Karpas-422 (cell line): ENCODE data around the gene KAZN. TPM values are rescaled to one million over a fixed set of nuclear protein-coding genes. Genes with fewer than 3 reads are reported as not detected.

Source experiments
- DNase-seq: peaks from one replicate; pipeline ENCODE4 v3.0.0-alpha.2; 2015
- H2AFZ ChIP-seq: fragments of 200-600 bp; sonication (generic); 2 replicates; pipeline ENCODE4 v1.6.1; 2014; ENCODE audit warnings: antibody characterized with exemption, low read length, mixed read lengths
- H3K27ac ChIP-seq: fragments of 200-600 bp; sonication (generic); 2 replicates; pipeline ENCODE4 v1.5.1; 2014; ENCODE audit warnings: mild to moderate bottlenecking, low read length, moderate library complexity
- H3K27me3 ChIP-seq: fragments of 200-600 bp; sonication (generic); 2 replicates; pipeline ENCODE4 v1.6.1; 2014; ENCODE audit warnings: low read length, mixed read lengths
- H3K36me3 ChIP-seq: fragments of 200-600 bp; sonication (generic); 2 replicates; pipeline ENCODE4 v1.6.1; 2014; ENCODE audit warnings: low read length, mixed read lengths; ENCODE audit not compliant: insufficient read depth
- H3K4me1 ChIP-seq: fragments of 200-600 bp; sonication (generic); 2 replicates; pipeline ENCODE4 v1.6.1; 2014; ENCODE audit warnings: mild to moderate bottlenecking, low read length, mixed read lengths
- H3K4me2 ChIP-seq: fragments of 200-600 bp; sonication (generic); 2 replicates; pipeline ENCODE4 v1.6.1; 2014; ENCODE audit warnings: low read length, low read depth, mild to moderate bottlenecking; ENCODE audit not compliant: poor library complexity, severe bottlenecking
- H3K4me3 ChIP-seq: fragments of 200-600 bp; sonication (generic); 2 replicates; pipeline ENCODE4 v1.5.1; 2014; ENCODE audit warnings: mild to moderate bottlenecking, antibody characterized with exemption, low read length, mixed read lengths
- H3K79me2 ChIP-seq: fragments of 200-600 bp; sonication (generic); 2 replicates; pipeline ENCODE4 v1.6.1; 2014; ENCODE audit warnings: mild to moderate bottlenecking, low read length, mixed read lengths
- H3K9ac ChIP-seq: fragments of 200-600 bp; sonication (generic); 2 replicates; pipeline ENCODE4 v1.6.0; 2014; ENCODE audit warnings: low read length
- H3K9me2 ChIP-seq: fragments of 200-600 bp; sonication (generic), shearing (Covaris generic); replicated peaks from 2 replicates; pipeline ENCODE4 v1.6.0; 2014; ENCODE audit warnings: mild to moderate bottlenecking, low read length, moderate library complexity; ENCODE audit not compliant: insufficient read depth
- H3K9me3 ChIP-seq: fragments of 300-700, 200-600 bp; sonication (generic); 2 replicates; pipeline ENCODE4 v1.6.1; 2014; ENCODE audit warnings: low read length, mixed read lengths
- H4K20me1 ChIP-seq: fragments of 200-600 bp; sonication (generic); 2 replicates; pipeline ENCODE4 v1.6.1; 2014; ENCODE audit warnings: mild to moderate bottlenecking, antibody characterized with exemption, low read length, low read depth; ENCODE audit not compliant: insufficient read depth
- total RNA-seq: library from RNA; depleted of rRNA; stranded (reverse); fragments of >200 nt; shearing (Covaris generic); gene quantifications from 2 replicates; pipeline ENCODE4 v1.2.3, GENCODE V29; 2014; ENCODE audit warnings: low replicate concordance

The KAZN gene
- total RNA-seq, 1 experiment from 2014 or later = not detected

DNA sequence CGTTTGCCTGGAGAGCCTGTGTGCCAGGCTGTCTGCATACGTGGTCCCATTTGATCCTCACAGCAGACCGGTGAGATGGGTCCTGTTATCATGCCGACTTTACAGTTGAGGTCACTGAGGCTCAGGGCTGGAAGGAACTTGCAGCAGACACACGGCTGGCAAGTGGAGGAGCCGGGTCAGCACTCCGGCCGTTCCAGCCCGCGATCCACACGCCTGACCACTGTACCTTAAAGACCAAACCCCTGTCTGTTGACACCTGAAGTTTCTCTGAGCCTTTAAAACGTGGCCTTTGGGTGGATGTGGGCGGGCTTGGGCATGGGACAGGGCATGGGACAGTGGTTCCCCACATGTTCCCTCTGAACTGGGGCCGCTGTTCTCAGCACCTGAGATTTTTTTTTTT is 383.5 kb downstream of the KAZN start:
- H3K9ac ChIP-seq = no peak overlapping the region
- H3K79me2 ChIP-seq = no peaks in the 10 kb centered on the region
- no peaks in the 10 kb centered on the region for H3K4me1 ChIP-seq
- no peaks in the 10 kb centered on the region for H3K27me3 ChIP-seq
- no peak overlapping the region for H3K4me3 ChIP-seq
- DNase-seq = no peak
- no peak overlapping the region for H3K27ac ChIP-seq
- no peaks in the 10 kb centered on the region for H4K20me1 ChIP-seq
- H3K9me2 ChIP-seq = no peaks in the 10 kb centered on the region
- no peaks in the 10 kb centered on the region for H3K36me3 ChIP-seq
- H3K4me2 ChIP-seq = no peak overlapping the region
- no peak overlapping the region for H2AFZ ChIP-seq
- no peaks in the 10 kb centered on the region for H3K9me3 ChIP-seq

DNA sequence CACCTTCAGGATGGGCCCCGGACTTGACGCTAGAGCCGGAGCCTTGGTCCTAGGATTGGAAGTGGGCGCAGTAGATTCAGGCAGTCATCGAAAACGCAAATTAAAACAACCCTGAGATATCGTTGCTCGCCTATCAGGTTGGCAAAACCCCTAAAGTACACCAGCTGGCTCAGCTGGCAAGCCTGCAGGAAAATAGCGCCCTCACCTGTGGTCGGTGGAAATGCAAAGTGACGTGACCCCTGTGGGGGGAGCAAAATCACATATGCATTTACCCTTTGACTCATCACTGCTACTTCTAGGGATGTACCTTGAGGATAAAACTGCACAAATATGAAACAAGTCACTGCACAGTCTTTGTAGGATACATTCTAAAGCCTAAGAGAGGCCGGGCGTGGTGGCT is 384.8 kb downstream of the KAZN start:
- no peak overlapping the region for H2AFZ ChIP-seq
- DNase-seq = peak; percentile 52

GRCh38 chr1:14986168-14986567 is 387.7 kb downstream of the KAZN start:
- H3K9ac ChIP-seq = no peak overlapping the region
- no peaks in the 10 kb centered on the region for H3K9me3 ChIP-seq
- no peaks in the 10 kb centered on the region for H3K36me3 ChIP-seq
- no peak overlapping the region for H2AFZ ChIP-seq
- no peaks in the 10 kb centered on the region for H3K79me2 ChIP-seq
- no peak overlapping the region for H3K4me2 ChIP-seq
- H3K4me3 ChIP-seq = no peak overlapping the region
- H3K4me1 ChIP-seq = no peaks in the 10 kb centered on the region
- H3K27ac ChIP-seq = no peak overlapping the region
- no peaks in the 10 kb centered on the region for H3K27me3 ChIP-seq
- no peak for DNase-seq
- no peaks in the 10 kb centered on the region for H3K9me2 ChIP-seq
- H4K20me1 ChIP-seq = no peaks in the 10 kb centered on the region

More for the DNA sequence above, 384.8 kb downstream of the KAZN start:
- H3K27me3 ChIP-seq = no peaks in the 10 kb centered on the region
- H3K4me2 ChIP-seq = no peak overlapping the region
- H3K79me2 ChIP-seq = no peaks in the 10 kb centered on the region
- no peaks in the 10 kb centered on the region for H3K36me3 ChIP-seq
- no peaks in the 10 kb centered on the region for H3K9me3 ChIP-seq
- H3K27ac ChIP-seq = no peak overlapping the region
- H4K20me1 ChIP-seq = no peaks in the 10 kb centered on the region
- no peak overlapping the region for H3K9ac ChIP-seq
- H3K4me3 ChIP-seq = no peak overlapping the region
- H3K9me2 ChIP-seq = no peaks in the 10 kb centered on the region
- H3K4me1 ChIP-seq = no peaks in the 10 kb centered on the region

- H4K20me1 ChIP-seq = no peaks in the 10 kb centered on the region
- no peak overlapping the region for H3K27ac ChIP-seq
- H3K36me3 ChIP-seq = no peaks in the 10 kb centered on the region
- no peaks in the 10 kb centered on the region for H3K4me1 ChIP-seq
- no peak overlapping the region for H3K4me3 ChIP-seq
- no peak overlapping the region for H2AFZ ChIP-seq
- no peaks in the 10 kb centered on the region for H3K9me3 ChIP-seq
- H3K9ac ChIP-seq = no peak overlapping the region
- DNase-seq = no peak
- no peaks in the 10 kb centered on the region for H3K79me2 ChIP-seq
- no peak overlapping the region for H3K4me2 ChIP-seq
- H3K27me3 ChIP-seq = no peaks in the 10 kb centered on the region
- no peaks in the 10 kb centered on the region for H3K9me2 ChIP-seq
Measured at GRCh38 chr1:14987829-14988603, 389.5 kb downstream of the KAZN start.

- no peak overlapping the region for H2AFZ ChIP-seq
- H3K9me3 ChIP-seq = no peaks in the 10 kb centered on the region
- H3K36me3 ChIP-seq = no peaks in the 10 kb centered on the region
- H3K79me2 ChIP-seq = no peaks in the 10 kb centered on the region
- no peak overlapping the region for H3K4me2 ChIP-seq
- no peaks in the 10 kb centered on the region for H3K4me1 ChIP-seq
- no peak overlapping the region for H3K4me3 ChIP-seq
- H3K9me2 ChIP-seq = no peaks in the 10 kb centered on the region
- no peaks in the 10 kb centered on the region for H3K27me3 ChIP-seq
- H4K20me1 ChIP-seq = no peaks in the 10 kb centered on the region
- no peak overlapping the region for H3K9ac ChIP-seq
- H3K27ac ChIP-seq = no peak overlapping the region
- no peak for DNase-seq
Measured at GRCh38 chr1:14988636-14989035, 390.2 kb downstream of the KAZN start.

GRCh38 chr1:14989931-14990728 is 391.6 kb downstream of the KAZN start:
- Histone ChIP-seq H3K9ac (no peak overlapping the region), H2AFZ (no peak overlapping the region)
- no peak for DNase-seq

DNA sequence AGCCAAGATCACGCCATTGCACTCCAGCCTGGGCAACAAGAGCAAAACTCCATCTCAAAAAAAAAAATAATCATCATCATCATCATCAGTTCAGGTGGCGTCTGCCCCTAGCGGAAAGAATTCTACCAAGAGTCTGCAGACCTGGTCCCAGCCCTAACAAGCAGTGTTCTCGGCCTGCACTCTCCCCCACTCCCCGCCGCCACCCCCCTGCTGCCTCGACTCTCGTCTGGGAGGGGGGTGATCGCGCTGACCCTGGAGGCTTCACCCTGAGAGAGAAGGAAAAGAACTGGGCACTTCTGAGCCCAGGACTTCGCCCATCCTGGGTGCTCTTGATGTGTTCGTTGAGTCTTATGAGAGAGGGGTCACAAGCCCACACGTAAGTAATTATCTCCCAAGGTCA is 394.9 kb downstream of the KAZN start:
- no peaks in the 10 kb centered on the region for H3K4me1 ChIP-seq
- no peak overlapping the region for H2AFZ ChIP-seq
- H3K9me2 ChIP-seq = no peaks in the 10 kb centered on the region
- no peaks in the 10 kb centered on the region for H4K20me1 ChIP-seq
- DNase-seq = no peak
- no peak overlapping the region for H3K27ac ChIP-seq
- H3K9me3 ChIP-seq = no peaks in the 10 kb centered on the region
- H3K79me2 ChIP-seq = no peaks in the 10 kb centered on the region
- H3K27me3 ChIP-seq = no peaks in the 10 kb centered on the region
- H3K36me3 ChIP-seq = no peaks in the 10 kb centered on the region
- H3K4me3 ChIP-seq = no peak overlapping the region
- no peak overlapping the region for H3K4me2 ChIP-seq
- H3K9ac ChIP-seq = no peak overlapping the region

More at GRCh38 chr1:14989931-14990728, 391.6 kb downstream of the KAZN start:
- no peaks in the 10 kb centered on the region for H3K27me3 ChIP-seq
- H3K4me3 ChIP-seq = no peak overlapping the region
- no peaks in the 10 kb centered on the region for H4K20me1 ChIP-seq
- H3K4me1 ChIP-seq = no peaks in the 10 kb centered on the region
- H3K79me2 ChIP-seq = no peaks in the 10 kb centered on the region
- no peaks in the 10 kb centered on the region for H3K9me3 ChIP-seq
- no peak overlapping the region for H3K4me2 ChIP-seq
- H3K36me3 ChIP-seq = no peaks in the 10 kb centered on the region
- no peak overlapping the region for H3K27ac ChIP-seq
- H3K9me2 ChIP-seq = no peaks in the 10 kb centered on the region

DNA sequence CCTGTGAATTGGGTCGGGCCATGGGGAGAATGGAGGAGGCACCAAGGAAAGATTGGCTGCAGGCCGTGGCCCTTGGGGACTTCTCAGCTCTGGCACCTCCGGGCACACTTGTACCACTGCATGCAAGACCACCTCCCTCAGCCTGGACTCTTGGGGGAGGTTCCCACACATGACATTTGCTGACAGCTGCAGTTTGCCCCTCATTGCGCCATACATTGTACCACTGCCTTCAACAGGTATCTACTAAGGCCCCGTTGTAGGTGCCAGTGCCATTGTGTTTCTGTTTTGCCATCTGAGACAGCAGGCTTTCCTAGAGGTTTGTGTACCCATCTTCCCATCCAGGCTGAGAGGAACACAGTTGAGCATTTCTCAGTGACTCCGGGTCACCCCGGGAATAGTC is 395.7 kb downstream of the KAZN start:
- Histone ChIP-seq H3K9me3 (no peaks in the 10 kb centered on the region), H3K4me2 (no peak overlapping the region), H3K4me3 (no peak overlapping the region), H3K4me1 (no peaks in the 10 kb centered on the region), H3K79me2 (no peaks in the 10 kb centered on the region), H3K9me2 (no peaks in the 10 kb centered on the region), H3K36me3 (no peaks in the 10 kb centered on the region), H3K27me3 (no peaks in the 10 kb centered on the region), H3K9ac (no peak overlapping the region), H2AFZ (no peak overlapping the region), H3K27ac (no peak overlapping the region), H4K20me1 (no peaks in the 10 kb centered on the region)
- DNase-seq = no peak
